ENCODE measurements around the gene KIRREL1.

Gene KIRREL1

DNA sequence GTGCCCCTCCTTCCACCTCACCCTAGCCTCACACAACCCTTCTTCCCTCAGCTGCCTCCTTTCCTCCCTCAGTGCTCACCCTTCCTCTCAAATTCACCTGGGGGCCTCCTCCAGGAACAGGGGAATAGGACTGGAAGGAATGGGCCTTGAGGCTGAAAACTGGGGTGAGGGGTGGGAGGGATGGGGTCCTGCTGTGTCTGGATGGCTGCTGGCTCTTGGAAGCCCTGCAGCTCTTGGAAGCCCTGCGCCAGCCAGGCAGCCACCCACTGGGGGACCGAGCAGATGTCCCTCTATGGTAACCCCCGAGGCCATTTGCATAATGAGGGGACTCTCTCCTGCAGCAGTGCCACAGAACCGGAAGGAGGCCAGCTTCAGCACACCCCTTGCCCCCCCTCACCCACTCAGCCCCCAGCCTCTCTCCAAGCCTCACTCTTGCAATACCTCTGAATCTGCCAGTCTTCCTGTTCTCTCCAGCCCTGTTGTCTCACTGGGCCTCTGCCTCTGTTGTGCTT lies 85.2 kb downstream of the KIRREL1 start:
- Histone ChIP-seq H3K36me3 (ENCODE audit: control insufficient read depth, insufficient read depth, low read length) (no peaks in the 10 kb centered on the region), H2BK120ac (ENCODE audit: low read depth, low read length) (no peak overlapping the region), H4K5ac (ENCODE audit: low read length) (no peak overlapping the region), H3K79me2 (ENCODE audit: control insufficient read depth, insufficient read depth, low read length) (peaks cover 4% of the 10 kb centered on the region), H3K4ac (ENCODE audit: low read depth, low read length) (no peak overlapping the region), H2BK15ac (replicated peaks; ENCODE audit: low read depth) (no peak overlapping the region), H3K79me1 (ENCODE audit: low read length) (peaks cover 5% of the 10 kb centered on the region), H3K4me3 (ENCODE audit: low read length) (no peak overlapping the region), H3K9ac (ENCODE audit: low read length) (no peak overlapping the region), H3K18ac (ENCODE audit: low read length) (no peak overlapping the region), H3K23ac (ENCODE audit: low read length) (no peak overlapping the region), H2BK5ac (ENCODE audit: low read length) (no peak overlapping the region), H2AK5ac (ENCODE audit: low read length) (no peak overlapping the region), H3K4me1 (ENCODE audit: control insufficient read depth, low read depth, low read length) (peaks cover 8% of the 10 kb centered on the region), H3K56ac (ENCODE audit: low read length) (no peak overlapping the region), H3K4me2 (ENCODE audit: low read length) (no peak overlapping the region), H3K27me3 (ENCODE audit: insufficient read depth, low read length, poor library complexity) (no peaks in the 10 kb centered on the region), H4K8ac (ENCODE audit: low read depth, low read length) (no peak overlapping the region), H3K27ac (ENCODE audit: low read depth, low read length) (peak overlapping the region; percentile 7)
- peak; percentile 53 for DNase-seq
- no CpG with 5 or more reads among the region's 4 CpGs for WGBS (ENCODE audit: extremely low coverage, insufficient coverage, low lambda C conversion rate)

DNA sequence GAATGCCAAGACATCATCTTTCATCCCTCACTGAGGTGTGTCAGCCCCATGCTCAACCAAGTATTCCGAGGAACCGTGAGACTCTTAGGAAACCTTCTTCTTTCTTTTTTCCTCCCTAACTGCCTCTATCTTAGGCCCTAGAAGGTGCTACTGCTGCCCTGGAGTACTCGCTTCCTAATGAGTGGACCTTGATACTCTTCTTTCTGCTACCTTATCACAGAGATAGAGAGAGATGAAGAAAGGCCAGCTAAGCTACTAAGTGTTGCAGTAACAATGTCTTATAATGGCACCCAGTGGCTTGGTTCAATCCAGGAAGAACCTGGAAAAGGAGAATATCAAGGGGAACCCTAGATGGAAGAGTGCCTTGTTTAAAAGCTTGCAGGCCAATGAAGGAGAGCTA lies 86.6 kb downstream of the KIRREL1 start:
- Histone ChIP-seq H3K36me3 (ENCODE audit: control insufficient read depth, insufficient read depth, low read length) (peaks cover under 1% of the 10 kb centered on the region), H3K27me3 (ENCODE audit: insufficient read depth, low read length, poor library complexity) (no peaks in the 10 kb centered on the region), H3K4me2 (ENCODE audit: low read length) (no peak overlapping the region), H2BK5ac (ENCODE audit: low read length) (no peak overlapping the region), H3K79me1 (ENCODE audit: low read length) (no peaks in the 10 kb centered on the region), H3K9ac (ENCODE audit: low read length) (no peak overlapping the region), H2AK5ac (ENCODE audit: low read length) (no peak overlapping the region), H3K23ac (ENCODE audit: low read length) (no peak overlapping the region), H4K5ac (ENCODE audit: low read length) (no peak overlapping the region), H3K4me1 (ENCODE audit: control insufficient read depth, low read depth, low read length) (peaks cover 8% of the 10 kb centered on the region), H3K79me2 (ENCODE audit: control insufficient read depth, insufficient read depth, low read length) (no peaks in the 10 kb centered on the region), H3K56ac (ENCODE audit: low read length) (no peak overlapping the region), H2BK120ac (ENCODE audit: low read depth, low read length) (no peak overlapping the region), H3K4ac (ENCODE audit: low read depth, low read length) (no peak overlapping the region), H2BK15ac (replicated peaks; ENCODE audit: low read depth) (no peak overlapping the region), H3K27ac (ENCODE audit: low read depth, low read length) (no peak overlapping the region), H3K18ac (ENCODE audit: low read length) (no peak overlapping the region), H3K4me3 (ENCODE audit: low read length) (no peak overlapping the region), H4K8ac (ENCODE audit: low read depth, low read length) (no peak overlapping the region)
- WGBS (ENCODE audit: extremely low coverage, insufficient coverage, low lambda C conversion rate) = no CpG with 5 or more reads among the region's 3 CpGs
- DNase-seq = no peak

DNA sequence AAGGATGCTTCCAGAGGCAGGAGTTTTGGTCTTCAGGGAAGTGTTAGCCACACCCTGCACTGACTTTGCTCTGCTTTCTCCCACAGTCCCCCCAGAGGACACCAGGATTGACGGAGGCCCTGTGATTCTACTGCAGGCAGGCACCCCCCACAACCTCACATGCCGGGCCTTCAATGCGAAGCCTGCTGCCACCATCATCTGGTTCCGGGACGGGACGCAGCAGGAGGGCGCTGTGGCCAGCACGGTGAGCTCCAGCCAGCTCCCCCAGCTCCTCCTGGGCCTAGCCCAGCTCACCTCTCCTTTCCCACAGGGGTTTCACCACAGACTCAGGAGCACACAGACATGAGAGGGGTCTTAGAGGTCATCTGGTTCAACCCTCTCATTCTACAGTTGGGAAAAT lies 90.9 kb downstream of the KIRREL1 start:
- no peak overlapping the region for H3K4me2 ChIP-seq (ENCODE audit: low read length)
- H2BK120ac ChIP-seq (ENCODE audit: low read depth, low read length) = no peak overlapping the region
- no peak overlapping the region for H4K8ac ChIP-seq (ENCODE audit: low read depth, low read length)
- H4K5ac ChIP-seq (ENCODE audit: low read length) = no peak overlapping the region
- WGBS (ENCODE audit: extremely low coverage, insufficient coverage, low lambda C conversion rate) = no CpG with 5 or more reads among the region's 8 CpGs
- no peaks in the 10 kb centered on the region for H3K4me1 ChIP-seq (ENCODE audit: control insufficient read depth, low read depth, low read length)
- H3K27me3 ChIP-seq (ENCODE audit: insufficient read depth, low read length, poor library complexity) = no peaks in the 10 kb centered on the region
- no peak overlapping the region for H3K4ac ChIP-seq (ENCODE audit: low read depth, low read length)
- H3K18ac ChIP-seq (ENCODE audit: low read length) = no peak overlapping the region
- no peak overlapping the region for H2BK5ac ChIP-seq (ENCODE audit: low read length)
- no peak overlapping the region for H2AK5ac ChIP-seq (ENCODE audit: low read length)
- H3K9ac ChIP-seq (ENCODE audit: low read length) = no peak overlapping the region
- H2BK15ac ChIP-seq (replicated peaks; ENCODE audit: low read depth) = no peak overlapping the region
- peaks cover 1% of the 10 kb centered on the region for H3K79me1 ChIP-seq (ENCODE audit: low read length)
- no peaks in the 10 kb centered on the region for H3K79me2 ChIP-seq (ENCODE audit: control insufficient read depth, insufficient read depth, low read length)
- H3K27ac ChIP-seq (ENCODE audit: low read depth, low read length) = no peak overlapping the region
- peaks cover 9% of the 10 kb centered on the region for H3K36me3 ChIP-seq (ENCODE audit: control insufficient read depth, insufficient read depth, low read length)
- H3K56ac ChIP-seq (ENCODE audit: low read length) = no peak overlapping the region
- DNase-seq = no peak
- H3K4me3 ChIP-seq (ENCODE audit: low read length) = no peak overlapping the region
- H3K23ac ChIP-seq (ENCODE audit: low read length) = no peak overlapping the region

DNA sequence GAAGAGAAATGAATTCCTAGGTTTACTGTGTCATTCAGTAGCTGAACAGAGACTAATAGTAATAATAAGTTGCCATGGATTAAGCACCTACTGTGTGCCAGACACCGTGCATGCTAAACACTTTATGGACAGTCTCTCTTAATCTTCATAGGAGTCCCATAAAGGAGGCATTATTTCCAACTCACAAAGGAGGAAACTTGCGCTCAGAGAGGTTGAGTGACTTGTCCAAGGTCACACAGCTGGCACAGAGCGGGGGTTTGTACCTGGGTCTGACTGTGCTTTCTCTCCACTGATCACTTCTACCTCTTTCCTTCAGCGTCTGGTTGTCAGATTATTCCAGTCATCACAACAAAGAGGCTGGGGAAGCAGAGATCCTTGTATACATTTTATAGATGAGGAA lies 91.3 kb downstream of the KIRREL1 start:
- Histone ChIP-seq H4K5ac (ENCODE audit: low read length) (no peak overlapping the region), H3K18ac (ENCODE audit: low read length) (no peak overlapping the region), H3K4me2 (ENCODE audit: low read length) (no peak overlapping the region), H2BK5ac (ENCODE audit: low read length) (no peak overlapping the region), H3K4me1 (ENCODE audit: control insufficient read depth, low read depth, low read length) (no peaks in the 10 kb centered on the region), H3K79me2 (ENCODE audit: control insufficient read depth, insufficient read depth, low read length) (no peaks in the 10 kb centered on the region), H3K56ac (ENCODE audit: low read length) (no peak overlapping the region), H3K4ac (ENCODE audit: low read depth, low read length) (no peak overlapping the region), H2AK5ac (ENCODE audit: low read length) (no peak overlapping the region), H3K23ac (ENCODE audit: low read length) (no peak overlapping the region), H3K27me3 (ENCODE audit: insufficient read depth, low read length, poor library complexity) (no peaks in the 10 kb centered on the region), H3K79me1 (ENCODE audit: low read length) (peaks cover 1% of the 10 kb centered on the region), H3K9ac (ENCODE audit: low read length) (no peak overlapping the region), H4K8ac (ENCODE audit: low read depth, low read length) (no peak overlapping the region), H2BK15ac (replicated peaks; ENCODE audit: low read depth) (no peak overlapping the region), H3K4me3 (ENCODE audit: low read length) (no peak overlapping the region), H3K27ac (ENCODE audit: low read depth, low read length) (no peak overlapping the region), H3K36me3 (ENCODE audit: control insufficient read depth, insufficient read depth, low read length) (peaks cover 10% of the 10 kb centered on the region), H2BK120ac (ENCODE audit: low read depth, low read length) (no peak overlapping the region)
- no CpG with 5 or more reads among the region's 4 CpGs for WGBS (ENCODE audit: extremely low coverage, insufficient coverage, low lambda C conversion rate)
- no peak for DNase-seq

DNA sequence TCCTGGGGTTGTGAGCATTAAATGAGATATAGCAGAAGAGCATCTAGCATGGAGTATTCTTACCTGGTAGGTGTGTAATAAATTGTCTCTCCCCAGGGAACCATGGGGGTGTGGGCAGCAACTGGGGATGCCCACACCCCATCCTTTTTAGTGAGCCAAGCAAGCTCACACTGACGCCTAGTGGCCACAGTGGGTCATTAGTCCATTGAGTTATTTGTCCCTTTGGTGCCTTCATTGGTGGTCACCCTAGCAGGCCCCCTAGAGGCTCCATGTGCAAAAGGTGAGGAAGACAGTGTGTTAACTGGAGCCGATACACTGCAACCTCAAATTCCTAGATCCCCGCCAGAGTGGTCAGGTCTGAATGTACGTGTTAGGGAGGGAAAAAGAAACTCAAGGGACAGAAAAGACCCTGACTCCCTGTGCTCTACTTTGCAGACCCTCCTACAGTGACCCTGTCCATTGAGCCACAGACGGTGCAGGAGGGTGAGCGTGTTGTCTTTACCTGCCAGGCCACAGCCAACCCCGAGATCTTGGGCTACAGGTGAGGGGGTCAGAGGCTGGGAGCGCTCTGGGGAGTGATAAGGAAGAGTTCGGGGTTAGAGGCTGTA lies 94.0 kb downstream of the KIRREL1 start:
- H3K27me3 ChIP-seq (ENCODE audit: insufficient read depth, low read length, poor library complexity) = no peaks in the 10 kb centered on the region
- no CpG with 5 or more reads among the region's 9 CpGs for WGBS (ENCODE audit: extremely low coverage, insufficient coverage, low lambda C conversion rate)
- H3K27ac ChIP-seq (ENCODE audit: low read depth, low read length) = no peak overlapping the region
- no peak overlapping the region for H3K23ac ChIP-seq (ENCODE audit: low read length)
- H2BK5ac ChIP-seq (ENCODE audit: low read length) = no peak overlapping the region
- H3K4ac ChIP-seq (ENCODE audit: low read depth, low read length) = no peak overlapping the region
- H3K9ac ChIP-seq (ENCODE audit: low read length) = peak overlapping the region; percentile 29
- DNase-seq = peak; percentile 94
- H3K36me3 ChIP-seq (ENCODE audit: control insufficient read depth, insufficient read depth, low read length) = peaks cover 11% of the 10 kb centered on the region
- peak overlapping the region; percentile 7 for H3K56ac ChIP-seq (ENCODE audit: low read length)
- H3K4me3 ChIP-seq (ENCODE audit: low read length) = no peak overlapping the region
- H3K79me2 ChIP-seq (ENCODE audit: control insufficient read depth, insufficient read depth, low read length) = no peaks in the 10 kb centered on the region
- H4K5ac ChIP-seq (ENCODE audit: low read length) = no peak overlapping the region
- no peak overlapping the region for H3K4me2 ChIP-seq (ENCODE audit: low read length)
- peak overlapping the region; percentile 65 for H2AK5ac ChIP-seq (ENCODE audit: low read length)
- H4K8ac ChIP-seq (ENCODE audit: low read depth, low read length) = no peak overlapping the region
- H3K18ac ChIP-seq (ENCODE audit: low read length) = no peak overlapping the region
- no peak overlapping the region for H2BK120ac ChIP-seq (ENCODE audit: low read depth, low read length)
- peaks cover 1% of the 10 kb centered on the region for H3K79me1 ChIP-seq (ENCODE audit: low read length)
- no peaks in the 10 kb centered on the region for H3K4me1 ChIP-seq (ENCODE audit: control insufficient read depth, low read depth, low read length)
- no peak overlapping the region for H2BK15ac ChIP-seq (replicated peaks; ENCODE audit: low read depth)

DNA sequence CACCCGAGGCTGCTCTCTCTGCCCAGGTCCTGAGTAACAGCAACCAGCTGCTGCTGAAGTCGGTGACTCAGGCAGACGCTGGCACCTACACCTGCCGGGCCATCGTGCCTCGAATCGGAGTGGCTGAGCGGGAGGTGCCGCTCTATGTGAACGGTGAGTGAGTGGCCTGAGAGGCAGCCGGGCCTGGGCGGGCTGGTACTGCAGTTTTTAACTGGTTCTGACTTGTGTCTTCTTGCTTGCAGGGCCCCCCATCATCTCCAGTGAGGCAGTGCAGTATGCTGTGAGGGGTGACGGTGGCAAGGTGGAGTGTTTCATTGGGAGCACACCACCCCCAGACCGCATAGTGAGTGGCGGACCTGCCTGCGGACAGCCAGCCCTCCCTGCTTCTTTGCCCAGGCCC lies 96.0 kb downstream of the KIRREL1 start:
- Histone ChIP-seq H3K36me3 (ENCODE audit: control insufficient read depth, insufficient read depth, low read length) (peaks cover 14% of the 10 kb centered on the region), H3K4me2 (ENCODE audit: low read length) (no peak overlapping the region)

More for the DNA sequence above, 96.0 kb downstream of the KIRREL1 start:
- Histone ChIP-seq H2BK15ac (replicated peaks; ENCODE audit: low read depth) (no peak overlapping the region), H3K4ac (ENCODE audit: low read depth, low read length) (no peak overlapping the region), H3K56ac (ENCODE audit: low read length) (no peak overlapping the region), H2AK5ac (ENCODE audit: low read length) (no peak overlapping the region), H3K27ac (ENCODE audit: low read depth, low read length) (no peak overlapping the region), H2BK120ac (ENCODE audit: low read depth, low read length) (no peak overlapping the region), H4K5ac (ENCODE audit: low read length) (no peak overlapping the region), H3K9ac (ENCODE audit: low read length) (no peak overlapping the region), H2BK5ac (ENCODE audit: low read length) (no peak overlapping the region), H3K18ac (ENCODE audit: low read length) (no peak overlapping the region), H3K79me1 (ENCODE audit: low read length) (peaks cover 1% of the 10 kb centered on the region), H3K27me3 (ENCODE audit: insufficient read depth, low read length, poor library complexity) (no peaks in the 10 kb centered on the region), H3K79me2 (ENCODE audit: control insufficient read depth, insufficient read depth, low read length) (no peaks in the 10 kb centered on the region), H3K23ac (ENCODE audit: low read length) (no peak overlapping the region), H3K4me1 (ENCODE audit: control insufficient read depth, low read depth, low read length) (no peaks in the 10 kb centered on the region), H4K8ac (ENCODE audit: low read depth, low read length) (no peak overlapping the region), H3K4me3 (ENCODE audit: low read length) (no peak overlapping the region)
- DNase-seq = no peak
- no CpG with 5 or more reads among the region's 16 CpGs for WGBS (ENCODE audit: extremely low coverage, insufficient coverage, low lambda C conversion rate)

Measured in mesendoderm (in vitro differentiated cells).